ENCODE data around the gene MCM5.
"Not testable (repeated sequence)": the region's sequence is repeated elsewhere in the genome, so short reads cannot be mapped to it uniquely, and the experiment has no call there.

Gene MCM5

DNA sequence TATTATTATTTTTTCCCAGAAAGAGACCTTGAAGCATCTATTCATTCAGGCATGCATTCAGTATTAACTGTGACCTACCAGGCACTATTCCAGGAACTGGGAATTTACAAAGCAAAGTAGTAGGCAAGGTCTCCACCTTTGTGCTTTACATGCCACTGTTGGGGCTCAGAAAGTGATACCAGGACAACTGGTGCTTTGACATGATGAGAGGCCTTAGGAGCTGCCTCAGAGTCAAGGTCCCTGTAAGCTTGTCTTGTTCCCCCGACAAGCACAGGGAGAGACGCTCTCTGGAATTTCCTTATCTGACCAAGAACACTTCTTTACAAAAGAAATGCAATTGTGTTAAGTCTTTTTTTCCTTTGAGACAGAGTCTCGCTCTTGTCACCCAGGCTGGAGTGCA lies 21.3 kb upstream of the MCM5 start:
- no peak for DNase-seq (ENCODE audit: low read depth, low spot score)

DNA sequence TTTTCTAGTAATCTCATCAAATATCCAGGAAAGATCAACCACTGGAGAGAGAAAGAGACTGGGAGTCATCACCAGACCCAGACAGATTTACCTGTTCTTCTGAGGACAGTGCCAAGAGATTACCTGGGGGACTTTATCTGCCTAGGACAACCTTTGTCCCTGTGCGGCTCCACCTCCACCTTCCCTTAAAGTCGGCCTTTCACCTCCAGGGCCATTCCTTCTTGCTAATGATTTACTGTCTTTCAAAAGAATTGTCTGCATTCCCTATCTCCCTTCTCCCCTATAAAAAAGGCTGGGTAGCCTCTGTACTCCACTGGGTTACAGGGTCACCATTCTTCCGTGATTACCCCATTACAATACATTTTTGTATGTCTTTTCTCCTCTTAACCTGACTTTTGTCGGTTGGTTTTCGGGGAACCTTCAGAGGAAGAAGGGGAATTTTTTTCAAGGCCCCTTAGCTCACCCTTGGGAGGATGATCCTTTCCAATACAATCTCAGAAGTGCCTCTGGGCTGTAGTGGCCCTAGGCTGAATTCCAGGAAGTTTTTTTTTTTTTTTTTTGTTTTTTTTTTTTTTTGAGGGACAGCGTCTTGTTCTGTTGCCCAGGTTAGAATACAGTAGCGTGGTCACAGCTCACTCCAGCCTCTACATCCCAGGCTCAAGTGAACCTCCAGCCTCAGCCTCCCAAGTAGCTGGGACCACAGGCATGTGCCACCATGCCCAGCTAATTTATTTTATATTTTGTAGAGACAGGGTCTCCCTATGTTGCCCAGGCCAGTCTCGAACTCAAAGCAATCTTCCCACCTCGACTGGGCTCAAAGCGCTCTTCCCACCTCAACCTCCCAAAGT lies 20.6 kb upstream of the MCM5 start:
- no peak for DNase-seq (ENCODE audit: low read depth, low spot score)

DNA sequence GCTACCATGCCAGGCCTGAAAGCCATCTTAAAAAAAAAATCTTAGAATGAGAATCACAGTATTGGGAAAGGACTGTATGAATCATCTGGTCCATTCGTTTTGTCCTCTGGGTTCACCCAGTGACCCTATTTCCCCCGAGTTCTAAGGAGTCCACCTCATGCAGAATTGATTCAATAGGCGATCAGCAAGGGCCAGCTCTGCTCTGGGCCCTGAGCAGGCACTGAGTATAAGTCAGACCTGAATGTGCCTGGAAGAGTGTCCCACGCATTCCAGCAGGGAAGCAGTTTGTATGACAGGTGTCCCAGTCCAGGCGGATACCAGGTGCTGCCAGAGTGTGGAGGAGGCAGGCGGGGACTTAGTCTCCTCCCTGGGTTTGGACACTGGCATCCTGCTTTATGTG lies 19.9 kb upstream of the MCM5 start:
- DNase-seq (ENCODE audit: low read depth, low spot score): no peak

DNA sequence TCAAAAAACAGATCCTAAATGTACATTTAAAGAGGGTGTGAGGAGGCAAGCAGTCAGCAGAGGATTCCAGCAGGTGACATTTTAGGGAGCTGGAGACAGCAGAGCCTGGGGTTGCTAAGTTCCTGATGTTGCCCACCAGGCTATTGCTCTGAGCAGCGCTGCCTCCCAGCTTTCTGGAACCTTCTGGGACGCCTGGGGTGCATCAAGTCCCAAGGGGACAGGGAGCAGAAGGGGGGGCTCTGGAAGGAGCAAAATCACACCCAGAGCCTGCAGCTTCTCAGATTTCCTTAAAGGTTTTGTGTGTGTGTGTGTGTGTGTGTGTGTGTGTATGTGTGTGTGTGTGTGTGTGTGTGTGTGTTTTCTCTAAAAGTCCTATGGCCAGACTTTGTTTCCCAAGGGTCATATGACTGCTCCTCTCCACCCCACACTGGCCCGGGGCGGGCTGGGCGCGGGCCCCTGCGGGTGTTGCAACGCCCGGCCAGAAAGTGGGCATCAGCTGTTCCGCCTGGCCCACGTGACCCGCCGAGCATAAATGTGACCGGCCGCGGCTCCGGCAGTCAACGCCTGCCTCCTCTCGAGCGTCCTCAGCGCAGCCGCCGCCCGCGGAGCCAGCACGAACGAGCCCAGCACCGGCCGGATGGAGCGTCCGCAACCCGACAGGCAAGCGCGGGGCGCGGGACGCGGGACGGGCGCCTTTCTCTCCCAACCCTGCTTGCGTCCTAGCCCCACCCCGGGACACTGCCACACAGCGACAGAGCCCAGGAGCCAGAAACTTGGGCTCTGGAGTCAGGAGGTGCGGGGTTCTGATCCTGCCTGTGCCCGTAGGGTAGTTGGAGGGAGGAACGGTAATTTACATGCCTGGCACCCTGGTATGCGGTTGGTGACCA lies 19.2 kb upstream of the MCM5 start, which contains the start of gene HMOX1:
Gene HMOX1 (plus strand): TSS at position 560 of the 887 bp plus-strand sequence. CDS start 78 bp downstream, at position 638.
- DNase-seq (ENCODE audit: low read depth, low spot score): no peak

DNA sequence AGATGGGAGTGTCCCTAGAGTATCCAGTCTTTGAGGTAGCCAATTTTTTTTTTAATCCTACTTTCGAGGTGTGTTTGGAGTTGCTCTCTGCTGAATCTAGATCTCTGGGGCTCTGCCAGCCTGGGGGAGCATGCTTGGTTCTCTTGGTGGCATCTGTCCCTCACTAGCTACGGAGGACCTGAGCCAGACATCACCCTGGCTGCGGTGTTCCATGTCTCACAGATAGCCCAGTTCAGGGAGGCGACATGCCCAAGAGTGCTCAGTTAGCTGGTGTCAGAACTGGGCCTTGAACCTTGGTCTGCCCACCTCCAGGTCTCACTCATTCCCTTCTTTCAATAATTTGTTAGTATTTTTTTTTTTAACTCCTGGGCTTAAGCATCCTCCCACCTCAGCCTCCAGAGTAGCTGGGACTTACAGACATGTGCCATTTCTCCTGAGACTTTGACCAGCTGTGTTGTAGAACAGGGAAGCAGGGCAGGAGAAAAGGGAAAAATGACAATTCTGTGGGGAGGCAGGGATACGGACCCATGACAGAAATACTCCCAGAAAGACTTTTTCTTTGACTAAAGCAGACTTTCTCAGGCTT lies 18.4 kb upstream of the MCM5 start:
- DNase-seq (ENCODE audit: low read depth, low spot score): no peak

DNA sequence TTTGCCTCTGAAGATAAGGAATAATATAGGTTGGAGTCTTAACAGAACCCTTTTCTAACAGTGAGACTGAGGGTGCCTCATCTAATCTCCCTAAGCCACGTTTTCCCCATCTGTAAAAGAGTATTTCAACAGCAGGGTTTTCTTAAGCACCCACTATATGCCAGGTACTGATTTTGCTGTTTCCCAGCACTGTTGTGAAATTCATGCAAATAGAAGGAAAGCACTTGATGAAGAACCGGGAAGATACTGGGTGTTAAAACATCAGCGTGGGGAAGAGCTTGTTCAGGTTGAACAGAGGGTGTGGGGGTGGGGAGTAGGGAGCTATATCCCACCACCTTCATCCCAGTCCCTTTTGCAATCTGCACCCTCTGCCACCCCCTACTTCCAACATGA lies 16.3 kb upstream of the MCM5 start:
- DNase-seq (ENCODE audit: low read depth, low spot score): no peak

DNA sequence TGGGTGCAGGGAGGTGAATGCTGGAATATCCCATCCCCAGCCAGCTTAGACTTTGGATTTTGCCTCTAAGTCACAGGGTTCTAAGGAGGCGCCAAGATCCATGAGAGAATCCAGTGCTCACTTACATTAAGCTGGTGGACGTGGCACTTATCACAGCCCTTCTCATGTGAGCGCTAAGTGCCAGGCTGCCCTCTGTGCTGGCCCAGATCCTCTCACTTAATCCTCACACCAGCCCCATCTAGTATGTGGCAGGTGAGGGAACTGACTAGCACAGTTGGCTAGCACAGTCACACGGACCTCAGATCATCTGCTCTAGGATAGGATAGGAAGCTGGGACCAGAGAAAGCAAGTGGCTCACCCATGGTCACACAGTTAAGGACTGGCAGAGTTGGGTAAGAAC lies 15.4 kb upstream of the MCM5 start:
- DNase-seq (ENCODE audit: low read depth, low spot score): no peak

DNA sequence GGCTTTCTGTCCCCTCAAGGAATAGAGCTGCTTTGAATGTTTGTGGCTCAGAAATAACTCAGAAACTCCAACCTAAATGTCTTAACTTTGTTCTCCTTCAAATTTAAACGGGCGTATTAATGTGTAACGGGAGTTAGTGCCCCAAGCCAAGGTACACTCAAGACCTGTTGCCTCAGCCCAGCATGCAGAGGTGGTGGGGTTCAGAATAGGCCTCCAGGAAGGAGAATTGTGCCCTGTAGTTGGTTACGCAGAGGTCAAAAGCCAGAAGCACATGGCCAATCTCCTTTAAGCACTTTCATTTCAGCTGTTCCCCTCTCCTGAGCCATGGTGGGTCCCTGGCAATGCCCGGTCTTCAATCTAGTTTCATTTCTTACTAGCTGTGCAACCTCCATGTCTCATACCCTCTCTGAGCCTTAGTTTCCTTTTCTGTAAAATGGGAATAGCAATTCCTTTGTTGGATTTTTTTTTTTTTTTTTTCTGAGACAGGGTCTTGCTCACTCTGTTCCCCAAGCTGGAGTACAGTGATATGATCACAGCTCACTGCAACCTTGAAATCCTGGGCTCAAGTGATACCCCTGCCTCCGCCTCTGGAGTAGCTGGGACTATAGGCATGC lies 14.9 kb upstream of the MCM5 start:
- DNase-seq (ENCODE audit: low read depth, low spot score): no peak

DNA sequence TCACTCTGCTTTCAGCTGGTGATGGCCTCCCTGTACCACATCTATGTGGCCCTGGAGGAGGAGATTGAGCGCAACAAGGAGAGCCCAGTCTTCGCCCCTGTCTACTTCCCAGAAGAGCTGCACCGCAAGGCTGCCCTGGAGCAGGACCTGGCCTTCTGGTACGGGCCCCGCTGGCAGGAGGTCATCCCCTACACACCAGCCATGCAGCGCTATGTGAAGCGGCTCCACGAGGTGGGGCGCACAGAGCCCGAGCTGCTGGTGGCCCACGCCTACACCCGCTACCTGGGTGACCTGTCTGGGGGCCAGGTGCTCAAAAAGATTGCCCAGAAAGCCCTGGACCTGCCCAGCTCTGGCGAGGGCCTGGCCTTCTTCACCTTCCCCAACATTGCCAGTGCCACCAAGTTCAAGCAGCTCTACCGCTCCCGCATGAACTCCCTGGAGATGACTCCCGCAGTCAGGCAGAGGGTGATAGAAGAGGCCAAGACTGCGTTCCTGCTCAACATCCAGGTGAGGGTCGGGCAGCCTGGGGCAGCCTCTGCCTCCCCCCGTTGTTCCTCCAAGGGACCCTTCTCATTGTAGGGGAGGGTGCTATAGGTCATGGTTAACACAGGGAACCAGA lies 13.2 kb upstream of the MCM5 start:
- no peak for DNase-seq (ENCODE audit: low read depth, low spot score)

DNA sequence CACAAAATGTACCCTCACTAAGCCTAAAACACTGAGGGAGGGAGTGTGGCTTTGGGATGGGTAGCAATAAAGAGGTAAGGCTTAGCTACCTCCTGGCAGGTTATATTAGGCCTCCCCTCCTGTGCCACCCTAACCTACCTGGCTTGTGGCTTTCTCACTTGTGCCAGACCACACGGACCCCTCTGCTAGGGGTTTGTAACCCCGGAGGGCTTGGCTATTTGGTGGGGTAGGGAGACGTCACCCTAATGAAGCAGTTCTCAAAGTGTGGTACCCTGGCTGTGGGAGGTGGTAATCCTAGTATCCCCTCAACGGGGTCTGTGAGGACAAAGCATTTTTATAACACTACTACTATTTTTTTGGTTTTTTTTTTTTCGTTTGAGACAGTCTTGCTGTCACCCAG lies 9.0 kb upstream of the MCM5 start:
- no peak for DNase-seq (ENCODE audit: low read depth, low spot score)

DNA sequence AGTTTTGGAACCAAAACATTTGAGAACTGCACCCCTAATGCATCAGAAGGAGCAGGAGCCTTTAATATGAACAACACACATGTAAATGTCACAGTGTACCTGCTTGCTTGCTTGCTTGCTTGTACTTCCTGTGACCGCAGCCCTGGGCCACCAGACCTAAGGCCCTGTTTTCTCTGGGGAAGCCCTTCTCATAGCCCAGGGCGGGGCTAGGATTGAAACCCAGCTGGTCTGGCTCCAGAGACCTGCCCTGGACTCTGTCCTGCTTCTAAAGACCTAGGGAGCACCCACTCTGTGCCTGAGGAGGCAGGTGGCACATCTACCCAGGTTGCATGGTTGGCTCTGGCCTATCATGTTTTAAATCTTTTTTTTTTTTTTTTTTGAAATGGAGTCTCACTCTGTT lies 7.6 kb upstream of the MCM5 start:
- no peak for DNase-seq (ENCODE audit: low read depth, low spot score)

DNA sequence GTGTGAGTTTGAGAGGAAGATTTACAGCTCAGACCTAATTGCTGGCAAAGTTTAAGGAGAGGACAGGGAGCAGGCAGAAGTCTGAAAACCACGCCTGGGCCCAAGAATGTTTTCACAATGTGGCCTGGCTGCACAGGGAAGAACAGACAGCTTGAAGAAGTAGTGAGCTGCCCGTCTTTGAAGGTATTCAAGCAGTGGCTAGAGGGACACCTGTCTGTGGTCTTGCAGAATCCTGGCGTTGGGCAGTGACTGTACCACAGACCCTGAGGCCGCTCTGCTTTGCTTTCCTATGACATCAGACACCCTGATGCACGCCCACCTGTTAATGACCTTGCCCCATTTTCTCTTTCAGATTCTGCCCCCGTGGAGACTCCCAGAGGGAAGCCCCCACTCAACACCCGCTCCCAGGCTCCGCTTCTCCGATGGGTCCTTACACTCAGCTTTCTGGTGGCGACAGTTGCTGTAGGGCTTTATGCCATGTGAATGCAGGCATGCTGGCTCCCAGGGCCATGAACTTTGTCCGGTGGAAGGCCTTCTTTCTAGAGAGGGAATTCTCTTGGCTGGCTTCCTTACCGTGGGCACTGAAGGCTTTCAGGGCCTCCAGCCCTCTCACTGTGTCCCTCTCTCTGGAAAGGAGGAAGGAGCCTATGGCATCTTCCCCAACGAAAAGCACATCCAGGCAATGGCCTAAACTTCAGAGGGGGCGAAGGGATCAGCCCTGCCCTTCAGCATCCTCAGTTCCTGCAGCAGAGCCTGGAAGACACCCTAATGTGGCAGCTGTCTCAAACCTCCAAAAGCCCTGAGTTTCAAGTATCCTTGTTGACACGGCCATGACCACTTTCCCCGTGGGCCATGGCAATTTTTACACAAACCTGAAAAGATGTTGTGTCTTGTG lies 6.6 kb upstream of the MCM5 start:
- DNase-seq (ENCODE audit: low read depth, low spot score): no peak

DNA sequence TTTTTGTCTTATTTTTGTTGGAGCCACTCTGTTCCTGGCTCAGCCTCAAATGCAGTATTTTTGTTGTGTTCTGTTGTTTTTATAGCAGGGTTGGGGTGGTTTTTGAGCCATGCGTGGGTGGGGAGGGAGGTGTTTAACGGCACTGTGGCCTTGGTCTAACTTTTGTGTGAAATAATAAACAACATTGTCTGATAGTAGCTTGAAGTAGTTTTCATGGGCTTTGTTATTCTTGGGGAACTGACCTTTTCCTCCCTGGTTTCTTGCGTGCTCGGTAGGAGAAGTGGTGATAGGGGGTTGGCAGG lies 6.0 kb upstream of the MCM5 start:
- DNase-seq (ENCODE audit: low read depth, low spot score): no peak

DNA sequence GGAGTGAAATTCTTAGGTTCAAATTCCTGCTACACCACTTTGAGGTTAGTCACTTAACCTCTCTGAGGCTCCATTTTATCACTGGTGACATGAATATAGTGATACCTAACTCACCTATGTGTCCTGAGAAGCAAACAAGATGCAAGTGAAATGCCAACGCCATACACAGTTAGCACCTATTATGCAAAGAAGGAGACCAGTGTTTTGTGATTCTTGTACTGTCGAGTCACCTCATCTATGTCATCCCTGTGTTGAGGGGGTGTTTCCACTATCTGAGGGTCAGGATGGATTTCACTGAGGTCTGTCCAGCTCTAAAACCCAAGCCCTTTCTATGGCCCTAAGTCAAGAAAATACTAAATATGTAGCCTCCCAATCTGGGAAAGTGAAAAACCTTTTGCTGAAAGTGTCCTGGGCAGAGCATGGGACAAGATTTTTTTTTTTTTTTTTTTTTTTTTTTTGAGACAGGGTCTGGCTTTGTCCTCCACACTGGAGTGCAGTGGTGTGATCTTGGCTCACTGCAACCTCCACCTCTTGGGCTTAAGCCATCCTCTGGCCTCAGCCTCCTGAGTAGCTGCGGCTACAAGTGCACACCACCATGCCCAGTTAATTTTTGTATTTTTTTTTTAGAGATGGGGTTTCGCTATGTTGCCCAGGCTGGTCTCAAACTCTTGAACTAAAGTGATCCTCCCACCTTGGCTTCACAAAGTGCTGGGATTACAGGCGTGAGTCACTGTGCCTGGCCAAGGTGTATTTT lies 5.0 kb upstream of the MCM5 start:
- DNase-seq (ENCODE audit: low read depth, low spot score): no peak

DNA sequence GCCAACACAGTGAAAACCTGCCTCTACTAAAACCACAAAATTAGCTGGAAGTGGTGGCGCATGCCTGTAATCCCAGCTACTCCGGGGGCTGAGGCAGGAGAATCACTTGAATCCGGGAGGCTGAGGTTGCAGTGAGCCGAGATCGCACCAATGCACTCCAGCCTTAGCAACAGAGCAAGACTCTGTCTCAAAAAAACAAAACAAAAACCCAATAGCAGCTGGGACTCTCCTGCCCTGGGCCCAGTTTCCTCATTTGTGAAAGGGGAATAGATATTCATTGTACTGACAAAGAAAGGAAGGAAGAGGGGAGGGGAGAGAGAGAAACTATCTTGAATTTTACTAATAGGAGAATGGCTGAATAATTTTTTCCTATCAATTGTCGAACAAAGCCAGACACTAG lies 3.3 kb upstream of the MCM5 start:
- DNase-seq (ENCODE audit: low read depth, low spot score): not testable (repeated sequence)

DNA sequence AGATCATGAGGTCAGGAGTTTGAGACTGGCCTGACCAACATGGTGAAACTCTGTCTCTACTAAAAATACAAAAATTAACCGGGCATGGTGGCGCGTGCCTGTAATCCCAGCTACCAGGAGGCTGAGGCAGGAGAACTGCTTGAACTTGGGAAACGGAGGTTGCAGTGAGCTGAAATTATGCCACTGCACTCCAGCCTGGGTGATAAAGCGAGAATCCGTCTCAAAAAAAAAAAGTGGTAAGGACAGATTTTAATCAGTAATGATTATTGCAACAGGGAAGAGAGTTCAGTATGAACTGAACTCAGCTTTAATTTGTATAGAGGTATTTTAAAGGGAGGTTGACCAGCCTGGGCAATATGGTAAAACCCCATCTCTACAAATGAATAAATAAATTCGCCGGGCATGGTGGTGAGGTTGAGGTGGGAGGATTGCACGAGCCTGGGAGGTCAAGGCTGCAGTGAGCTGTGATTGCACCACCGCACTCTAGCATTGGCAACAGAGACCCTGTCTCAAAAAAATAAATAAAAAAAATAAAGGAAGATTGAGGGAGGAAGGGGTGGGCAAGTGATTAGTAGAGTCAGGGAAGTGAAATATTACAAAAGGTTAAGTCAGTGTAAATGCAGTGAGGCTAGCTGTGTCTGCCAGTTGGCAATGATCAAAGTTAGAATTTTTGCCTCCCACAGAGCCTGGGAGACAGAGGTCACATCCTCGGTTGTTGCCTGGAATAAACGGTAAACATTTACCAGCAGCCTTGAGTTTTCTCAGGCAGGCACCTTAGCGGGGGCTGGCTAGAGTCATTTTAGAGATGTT lies 2.6 kb upstream of the MCM5 start:
- no peak for DNase-seq (ENCODE audit: low read depth, low spot score)

DNA sequence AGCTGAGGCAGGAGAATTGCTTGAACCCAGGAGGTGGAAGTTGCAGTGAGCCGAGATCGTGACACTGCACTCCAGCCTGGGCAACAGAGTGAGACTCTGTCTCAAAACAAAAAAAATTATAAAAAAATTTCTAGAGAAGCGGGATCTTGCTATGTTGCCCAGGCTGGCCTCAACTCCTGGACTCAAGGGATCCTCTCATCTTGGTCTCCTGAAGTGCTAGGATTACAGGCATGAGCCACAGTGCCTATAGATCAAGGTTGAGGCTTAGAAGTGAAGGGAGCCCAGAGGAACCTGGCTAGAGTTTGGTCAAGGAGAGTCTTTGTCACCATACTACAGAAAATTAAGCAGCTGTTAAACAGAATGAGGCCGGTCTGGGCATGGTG lies 1.4 kb upstream of the MCM5 start:
- no peak for DNase-seq (ENCODE audit: low read depth, low spot score)

DNA sequence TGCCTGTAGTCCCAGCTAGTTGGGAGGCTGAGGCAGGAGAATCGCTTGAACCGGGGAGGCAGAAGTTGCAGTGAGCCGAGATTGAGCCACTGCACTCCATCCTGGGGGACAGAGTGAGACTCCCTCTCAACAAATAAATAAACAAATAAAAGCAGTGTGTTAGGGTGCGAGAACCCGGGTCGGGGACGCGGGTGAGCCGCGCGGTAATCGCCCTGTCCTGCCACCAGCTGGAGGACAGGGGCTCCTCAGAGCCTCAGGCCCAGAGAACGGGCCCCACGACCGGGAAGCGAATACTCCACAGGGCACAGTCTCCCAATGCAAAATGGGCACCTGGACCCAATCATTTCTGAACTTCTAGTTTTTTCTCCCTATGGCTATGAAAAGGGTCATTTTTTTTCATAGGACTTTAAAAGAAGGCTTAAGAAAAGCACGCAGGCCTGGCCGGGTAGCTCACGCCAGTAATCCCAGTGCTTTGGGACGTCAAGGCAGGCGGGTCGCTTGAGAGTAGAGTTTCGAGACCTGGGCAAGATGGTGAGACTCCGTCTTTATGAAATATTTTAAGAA lies 744 bp upstream of the MCM5 start:
- no peak for DNase-seq (ENCODE audit: low read depth, low spot score)

DNA sequence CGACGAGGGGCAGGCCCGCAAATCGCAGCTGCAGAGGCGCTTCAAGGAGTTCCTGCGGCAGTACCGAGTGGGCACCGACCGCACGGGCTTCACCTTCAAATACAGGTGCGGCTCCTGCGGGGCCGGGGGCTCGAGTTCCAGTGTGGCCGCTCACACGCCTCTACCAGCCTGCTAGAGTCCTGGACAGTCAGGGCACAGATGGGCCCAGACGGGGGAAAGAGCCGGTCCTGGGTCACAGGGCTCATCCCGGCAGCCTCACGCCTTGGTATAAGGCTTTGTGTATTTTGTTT lies 506 bp downstream of the MCM5 start:
- DNase-seq (ENCODE audit: low read depth, low spot score): no peak

Measured in activated CD4-positive, CD25-positive, alpha-beta regulatory T cell treated with anti-CD3 and anti-CD28 coated beads, Interleukin-2, amount 50 U/mL, for 16 hours (primary cell).